ENCODE measurements around the gene ARFIP1.
"Not testable (repeated sequence)": the region's sequence is repeated elsewhere in the genome, so short reads cannot be mapped to it uniquely, and the experiment has no call there.

ARFIP1 gene

GRCh38 chr4:152785639-152786615, 6.2 kb downstream of the ARFIP1 start:
- no peak for DNase-seq (ENCODE audit: low read depth)

- no peak for DNase-seq (ENCODE audit: low read depth)
Observed at GRCh38 chr4:152786627-152787026, 6.9 kb downstream of the ARFIP1 start.

DNA sequence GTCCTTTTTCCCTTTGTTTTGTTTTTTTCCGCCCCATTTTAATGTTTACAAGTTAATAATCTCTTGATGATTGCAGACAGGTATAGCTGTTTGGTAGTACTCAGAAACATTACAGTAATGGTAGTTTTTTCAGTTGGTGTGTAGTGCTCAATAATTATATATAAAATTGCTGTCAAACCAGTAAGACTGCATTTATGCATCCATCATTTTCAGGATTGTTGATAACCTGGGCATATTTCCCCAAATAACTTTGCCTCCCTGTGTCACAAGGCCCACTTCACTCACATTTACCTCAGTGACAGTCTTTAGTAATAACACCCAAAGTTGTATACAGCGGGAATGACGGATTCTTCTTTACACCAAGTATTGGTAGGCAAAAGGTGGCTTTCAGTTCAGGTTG, 16.1 kb downstream of the ARFIP1 start:
- DNase-seq (ENCODE audit: low read depth), result no peak

DNA sequence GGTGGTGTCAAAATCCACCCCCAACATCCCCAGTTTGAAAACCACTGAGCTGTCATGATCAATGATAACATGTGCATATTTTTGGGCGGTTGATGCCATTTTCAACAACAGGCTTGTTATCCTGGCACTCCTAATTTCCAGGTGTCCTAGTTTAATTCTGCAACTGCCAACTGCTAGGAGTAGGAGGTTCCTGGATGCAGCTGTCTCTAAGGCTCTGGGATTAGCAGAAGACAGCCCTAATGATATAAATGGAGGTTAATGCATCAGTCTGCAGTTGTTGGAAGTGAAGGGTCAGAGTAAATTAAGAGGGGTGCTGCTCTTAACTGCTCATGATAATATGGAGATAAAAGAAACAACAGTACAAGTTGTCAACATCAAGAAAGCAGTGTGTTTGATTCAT, 23.8 kb downstream of the ARFIP1 start:
- DNase-seq (ENCODE audit: low read depth), result no peak

DNA sequence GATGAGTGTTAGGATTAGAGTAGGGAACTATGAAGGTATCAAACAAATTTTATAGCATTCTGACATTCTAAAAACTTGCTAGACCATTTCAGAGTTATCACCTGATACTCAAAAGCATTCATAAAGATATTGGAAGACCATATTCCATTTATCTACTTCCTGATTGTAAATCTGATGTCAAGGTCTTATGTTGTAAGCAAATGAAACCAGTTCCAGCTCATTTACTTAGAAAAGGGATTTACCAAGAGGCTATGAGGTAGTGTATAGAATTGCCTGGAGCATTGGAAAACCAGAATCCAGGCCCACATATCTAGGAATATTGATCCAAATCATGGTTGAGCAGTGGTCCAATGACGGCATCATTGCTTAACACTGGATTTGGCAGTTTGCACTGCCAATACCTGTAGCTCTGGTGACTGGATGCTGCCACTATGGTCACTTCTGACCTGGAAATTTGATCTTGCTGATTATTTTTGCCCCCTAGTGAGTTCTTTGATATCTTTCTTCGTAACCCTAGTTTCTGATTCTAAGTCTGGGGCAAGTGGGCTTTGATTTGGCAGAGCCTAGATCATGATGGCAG, 25.4 kb downstream of the ARFIP1 start:
- DNase-seq (ENCODE audit: low read depth), result no peak

DNA sequence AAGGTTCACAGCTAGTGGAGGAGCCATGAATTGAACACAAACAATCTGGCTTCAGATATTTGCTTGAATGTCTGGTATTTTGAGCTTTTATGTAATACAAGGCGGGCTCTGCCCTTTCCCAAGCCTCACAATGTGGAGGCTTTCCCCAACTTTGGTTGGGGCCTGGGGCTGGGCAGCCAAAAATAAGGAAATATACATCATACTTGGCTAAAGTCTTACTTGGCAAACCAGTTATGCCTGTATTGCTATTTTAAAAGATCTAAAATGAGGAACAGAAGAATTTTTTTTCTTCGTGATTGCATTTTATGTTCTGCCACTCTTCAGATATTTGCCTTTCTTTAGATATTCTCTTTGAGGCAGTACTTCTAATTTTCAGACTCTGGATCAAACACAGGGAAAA, 26.1 kb downstream of the ARFIP1 start:
- no peak for DNase-seq (ENCODE audit: low read depth)

GRCh38 chr4:152806501-152807125, 26.9 kb downstream of the ARFIP1 start:
- no peak for DNase-seq (ENCODE audit: low read depth)

DNA sequence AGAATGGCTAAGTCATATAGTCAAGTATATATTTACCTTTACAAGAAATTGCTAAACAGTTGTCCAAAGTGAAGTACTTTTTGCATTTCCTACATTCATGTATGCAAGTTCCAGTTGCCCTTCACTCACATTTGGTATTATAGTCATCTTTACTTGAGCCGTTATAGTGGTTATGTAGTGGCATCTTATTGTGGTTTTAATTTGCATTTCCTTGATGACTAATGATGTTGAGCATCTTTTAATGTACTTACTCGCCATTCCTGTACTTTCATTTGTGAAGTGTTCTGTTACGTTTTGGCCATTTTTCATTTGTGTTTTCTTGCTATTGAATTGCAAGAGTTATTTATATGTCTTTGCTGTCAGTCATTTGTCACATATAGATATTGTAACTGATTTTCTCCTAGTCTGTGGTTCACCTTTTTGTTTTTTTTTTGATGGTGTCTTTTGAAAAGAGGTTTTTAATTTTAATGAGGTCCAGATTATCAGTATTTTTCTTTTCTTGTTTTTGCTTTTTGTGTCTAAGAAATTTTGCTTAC, 27.6 kb downstream of the ARFIP1 start:
- DNase-seq (ENCODE audit: low read depth), result no peak

DNA sequence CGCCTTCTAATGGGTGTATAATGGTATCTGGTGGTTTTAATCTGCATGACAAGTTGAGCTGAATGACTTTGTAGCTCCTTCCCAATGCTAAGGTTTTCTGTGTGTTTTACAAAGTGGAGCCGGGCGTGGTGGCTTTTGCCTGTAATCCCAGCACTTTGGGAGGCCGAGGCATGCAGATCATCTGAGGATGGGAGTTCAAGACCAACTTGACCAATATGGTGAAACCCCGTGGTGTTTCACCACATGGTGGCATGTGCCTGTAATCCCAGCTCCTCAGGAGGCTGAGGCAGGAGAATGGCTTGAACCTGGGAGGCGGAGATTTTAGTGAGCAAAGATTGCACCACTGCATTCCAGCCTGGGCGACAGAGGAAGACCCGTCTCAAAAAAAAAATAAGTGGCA, 28.9 kb downstream of the ARFIP1 start:
- no peak for DNase-seq (ENCODE audit: low read depth)

DNA sequence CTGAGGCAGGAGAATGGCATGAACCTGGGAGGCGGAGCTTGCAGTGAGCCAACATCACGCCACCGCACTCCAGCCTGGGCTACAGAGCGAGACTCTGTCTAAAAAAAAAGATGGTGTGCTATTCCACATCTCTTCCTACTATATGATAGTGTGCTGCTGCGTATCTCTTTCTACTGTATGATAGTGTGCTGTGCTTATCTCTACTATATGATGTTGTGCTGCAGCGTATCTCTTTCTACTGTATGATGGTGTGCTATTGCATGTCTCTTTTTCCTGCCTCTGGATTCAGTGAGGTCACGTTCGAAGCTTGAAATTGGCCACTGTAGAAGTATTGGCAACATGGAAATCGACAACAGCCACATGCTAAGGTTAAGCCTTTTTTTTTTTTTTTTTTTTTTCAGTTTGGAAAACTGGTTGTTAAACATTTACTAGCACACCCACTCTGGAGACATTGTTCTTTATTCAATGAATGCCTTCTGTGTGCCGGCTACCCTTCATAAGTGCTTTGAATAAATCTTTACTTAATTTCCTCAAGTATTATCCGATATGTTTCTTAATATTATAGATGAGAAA, 31.0 kb downstream of the ARFIP1 start:
- DNase-seq (ENCODE audit: low read depth), result no peak

GRCh38 chr4:152815078-152815477, 35.3 kb downstream of the ARFIP1 start:
- DNase-seq (ENCODE audit: low read depth), result no peak

DNA sequence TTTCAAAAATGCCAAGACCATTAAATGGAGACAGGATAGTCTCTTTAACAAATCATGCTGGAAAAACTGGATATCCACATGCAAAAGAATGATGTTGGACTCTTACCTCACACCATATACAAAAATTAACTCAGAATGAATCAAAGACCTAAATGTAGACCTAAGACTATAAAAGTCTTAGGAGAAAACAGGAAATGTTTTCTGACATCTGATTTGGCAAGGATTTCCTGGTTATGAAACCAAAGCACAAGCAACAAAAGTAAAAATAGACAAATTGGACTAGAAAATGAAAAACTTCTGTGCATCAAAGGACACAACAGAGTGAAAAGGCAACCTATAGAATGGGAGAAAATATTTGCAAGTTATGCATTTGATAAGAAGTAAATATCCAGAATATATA, 37.6 kb downstream of the ARFIP1 start:
- no peak for DNase-seq (ENCODE audit: low read depth)

- no peak for DNase-seq (ENCODE audit: low read depth)
Observed at GRCh38 chr4:152819026-152819645, 39.4 kb downstream of the ARFIP1 start.

- DNase-seq (ENCODE audit: low read depth), result no peak
Observed at GRCh38 chr4:152820073-152820472, 40.3 kb downstream of the ARFIP1 start.

DNA sequence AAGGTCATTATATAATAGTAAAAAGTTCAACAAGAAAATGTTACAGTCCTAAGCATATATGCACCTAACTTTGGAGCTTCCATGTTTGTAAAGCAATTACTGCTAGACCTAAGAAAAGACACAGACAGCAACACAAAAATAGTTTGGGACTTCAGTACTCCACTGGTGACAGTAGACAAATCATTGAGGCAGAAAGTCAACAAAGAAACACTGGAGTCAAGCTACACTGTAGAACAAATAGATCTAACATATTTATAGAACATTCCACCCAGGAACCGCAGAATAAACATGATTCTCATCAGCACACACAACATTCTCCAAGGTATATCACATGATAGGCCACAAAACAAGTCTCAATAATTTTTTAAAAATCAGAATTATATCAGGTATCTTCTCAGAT, 42.6 kb downstream of the ARFIP1 start:
- no peak for DNase-seq (ENCODE audit: low read depth)

DNA sequence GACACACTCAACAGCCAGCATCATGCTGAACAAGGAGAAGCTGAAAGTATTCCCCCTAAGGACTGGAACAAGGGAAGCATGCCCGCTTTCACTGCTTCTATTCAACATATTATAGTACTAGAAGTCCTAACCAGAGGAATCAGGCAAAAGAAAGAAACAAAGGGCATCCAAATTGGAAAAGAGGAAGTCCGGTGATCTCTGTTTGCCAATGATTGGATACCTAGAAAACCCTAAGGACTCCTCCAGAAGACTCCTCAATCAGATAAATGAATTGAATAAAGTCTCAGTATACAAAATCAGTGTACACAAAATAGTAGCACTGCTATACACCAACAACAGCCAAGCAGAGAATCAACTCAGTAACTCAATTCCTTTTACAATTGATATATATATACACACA, 44.8 kb downstream of the ARFIP1 start:
- no peak for DNase-seq (ENCODE audit: low read depth)

DNA sequence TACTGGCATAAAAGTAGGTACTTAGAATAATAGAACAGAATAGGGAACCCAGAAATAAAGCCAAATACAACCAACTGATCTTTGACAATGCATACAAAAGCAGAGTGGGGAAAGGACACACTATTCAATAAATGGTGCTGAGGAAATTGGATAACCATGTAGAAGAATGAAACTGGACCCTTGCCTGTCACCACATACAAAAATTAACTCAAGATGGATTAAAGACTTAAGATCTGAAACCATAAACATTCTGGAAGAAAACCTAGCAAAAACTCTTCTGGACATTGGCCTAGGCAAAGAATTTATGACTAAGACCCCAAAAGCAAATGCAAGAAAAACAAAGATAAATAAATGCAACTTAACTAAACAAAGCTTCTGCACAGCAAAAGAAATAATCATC, 45.6 kb downstream of the ARFIP1 start:
- DNase-seq (ENCODE audit: low read depth), result no peak

GRCh38 chr4:152828122-152828521, 48.4 kb downstream of the ARFIP1 start:
- DNase-seq (ENCODE audit: low read depth), result no peak

GRCh38 chr4:152831416-152831815, 51.7 kb downstream of the ARFIP1 start:
- no peak for DNase-seq (ENCODE audit: low read depth)

DNA sequence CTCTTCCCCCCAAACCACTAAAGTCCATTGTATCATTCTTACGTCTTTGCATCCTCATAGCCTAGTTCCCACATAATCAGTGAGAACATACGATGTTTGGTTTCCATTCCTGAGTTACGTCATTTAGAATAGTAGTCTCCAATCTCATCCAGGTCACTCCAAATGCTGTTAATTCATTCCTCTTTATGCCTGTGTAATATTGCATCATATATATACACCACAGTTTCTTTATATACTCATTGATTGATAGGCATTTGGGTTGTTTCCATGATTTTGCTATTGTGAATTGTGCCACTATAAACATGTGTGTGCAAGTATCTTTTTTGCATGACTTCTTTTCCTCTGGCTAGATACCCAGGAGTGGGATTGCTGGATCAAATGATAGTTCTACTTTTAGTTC, 57.2 kb downstream of the ARFIP1 start:
- DNase-seq (ENCODE audit: low read depth), result no peak

GRCh38 chr4:152839729-152840128, 60.0 kb downstream of the ARFIP1 start:
- not testable (repeated sequence) for DNase-seq (ENCODE audit: low read depth)

- no peak for DNase-seq (ENCODE audit: low read depth)
Observed at GRCh38 chr4:152843481-152844090, 63.8 kb downstream of the ARFIP1 start.
